NCI-H446 treated with DMSO at 0.1 percent for 48 hours (cell line): ENCODE measurements around the gene DSCAM.
"Not testable (repeated sequence)": the region's sequence is repeated elsewhere in the genome, so short reads cannot be mapped to it uniquely, and the experiment has no call there.

Experiments
- DNase-seq: peaks from one replicate; lab custom pipeline; 2025; lab: John Stamatoyannopoulos, UW

DSCAM gene

DNA sequence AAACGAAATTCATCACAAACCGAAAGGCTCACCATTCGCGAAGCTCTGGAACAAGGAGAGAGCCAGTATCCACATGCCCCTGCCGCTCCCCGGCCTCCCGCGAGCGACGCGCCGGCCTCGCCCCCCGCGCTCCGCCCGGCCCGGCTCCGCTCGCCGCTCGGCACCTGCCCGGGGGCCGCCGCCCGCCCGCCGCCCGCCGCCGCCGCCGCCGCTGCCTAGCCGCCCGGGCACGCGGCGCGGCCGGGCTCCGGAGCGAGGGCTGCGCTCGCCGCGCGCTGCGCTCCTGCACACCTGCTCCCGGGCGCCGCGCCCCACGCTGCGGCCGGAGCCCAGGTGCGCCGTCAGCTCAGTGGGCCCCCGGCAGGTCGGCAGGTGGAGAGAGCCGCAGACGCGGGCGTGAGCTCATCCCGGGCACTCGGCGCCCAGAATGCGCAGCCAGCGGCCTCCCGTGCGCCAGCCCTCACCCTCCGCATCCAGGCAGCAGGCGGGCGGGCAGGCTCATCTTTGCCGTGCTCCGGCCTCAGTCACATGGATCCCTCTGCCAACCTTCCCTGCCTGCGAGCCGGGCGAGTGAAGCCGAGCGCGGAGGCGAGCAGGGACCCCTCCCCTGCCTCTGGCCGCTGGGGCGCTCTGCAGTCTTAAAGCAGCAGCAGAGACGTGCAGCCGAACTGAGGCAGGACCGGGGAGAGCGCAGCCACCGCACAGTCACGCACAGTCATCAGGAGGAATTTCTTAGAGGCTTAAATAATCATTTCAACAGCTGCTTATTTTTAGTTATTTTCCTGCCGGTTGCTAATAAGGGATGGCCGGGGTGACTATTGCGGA is at the start of gene DSCAM:
Gene DSCAM (minus strand): TSS at position 572 of the 825 bp plus-strand sequence. CDS start 497 bp downstream, at position 75.
- no peak for DNase-seq

GRCh38 chr21:40895697-40896096 is 48.7 kb upstream of the DSCAM start:
- not testable (repeated sequence) for DNase-seq

- no peak for DNase-seq
Observed at GRCh38 chr21:40886931-40887330, 40.0 kb upstream of the DSCAM start.

DNA sequence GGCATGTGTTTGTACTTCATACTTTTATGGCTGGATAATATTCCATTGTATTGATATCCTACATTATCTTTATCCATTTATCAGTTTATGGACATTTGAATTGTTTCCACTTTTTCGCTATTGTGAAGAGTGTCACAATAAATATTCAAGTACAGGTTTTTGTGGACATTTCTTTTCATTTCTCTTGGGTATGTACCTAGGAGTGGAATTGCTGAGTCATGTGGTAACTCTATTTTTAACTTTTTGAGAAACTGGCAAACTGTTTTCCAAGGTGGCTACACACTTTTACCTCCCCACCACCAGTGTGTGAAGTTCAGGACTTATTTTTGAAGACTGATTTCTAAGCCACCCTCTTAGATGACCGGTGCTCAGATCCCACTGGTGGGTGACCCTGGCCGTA is 39.0 kb upstream of the DSCAM start:
- DNase-seq = no peak

DNA sequence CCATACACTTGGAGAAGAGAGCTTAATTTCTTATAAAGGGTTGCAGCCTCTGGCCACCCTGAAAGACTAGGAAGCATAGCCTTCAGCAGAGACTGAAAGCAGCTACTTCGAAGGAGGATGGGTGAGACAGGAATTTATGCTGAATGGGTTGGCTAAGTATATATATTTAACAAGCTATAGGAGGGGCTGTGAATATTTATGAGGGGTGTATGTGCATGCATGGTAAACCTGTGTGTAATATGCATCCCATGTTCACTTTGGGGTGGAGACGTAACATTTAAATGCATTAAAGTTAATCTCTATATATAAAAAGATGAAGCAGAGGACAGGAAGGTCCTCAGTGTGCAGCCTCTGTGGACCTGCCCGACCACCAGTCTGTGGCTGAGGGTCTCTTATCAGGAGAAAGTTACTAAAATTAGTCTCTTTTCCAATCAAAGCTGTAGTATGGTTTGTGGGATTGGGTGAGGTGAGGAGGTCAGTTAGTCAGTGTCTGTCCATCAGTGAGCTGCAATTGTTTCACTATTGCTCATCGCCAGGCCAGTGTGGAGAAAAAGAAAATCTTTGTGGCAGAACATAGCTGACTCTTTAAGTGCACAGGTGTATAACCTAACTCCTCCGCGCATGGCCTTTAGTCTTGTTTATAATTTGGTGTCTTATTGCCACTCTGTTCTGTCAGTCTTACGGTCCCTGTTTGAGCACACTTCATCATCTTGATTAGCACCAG is 35.4 kb upstream of the DSCAM start:
- DNase-seq = no peak

GRCh38 chr21:40881767-40882166 is 34.8 kb upstream of the DSCAM start:
- DNase-seq = no peak

- DNase-seq = no peak
Observed at GRCh38 chr21:40871099-40871498, 24.1 kb upstream of the DSCAM start.

DNA sequence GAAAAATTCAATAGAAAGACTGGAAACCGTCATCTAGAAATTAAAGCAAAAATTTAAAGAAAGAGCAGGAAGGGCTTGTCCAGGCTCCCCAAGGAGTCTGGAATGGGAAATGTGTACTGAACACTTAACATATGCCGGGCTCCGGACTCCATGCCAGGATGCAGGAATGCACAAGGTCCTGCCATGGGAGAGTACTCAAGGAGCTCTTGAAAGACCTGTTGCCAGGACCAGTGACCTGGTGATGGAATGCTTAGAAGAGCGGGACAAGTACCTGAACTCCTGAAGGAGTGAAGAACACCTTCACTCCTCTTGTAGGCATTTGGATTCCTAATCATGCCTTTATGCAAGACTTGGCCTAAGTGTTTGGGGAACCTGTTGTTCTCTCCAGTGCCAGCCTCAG is 16.9 kb upstream of the DSCAM start:
- no peak for DNase-seq

DNA sequence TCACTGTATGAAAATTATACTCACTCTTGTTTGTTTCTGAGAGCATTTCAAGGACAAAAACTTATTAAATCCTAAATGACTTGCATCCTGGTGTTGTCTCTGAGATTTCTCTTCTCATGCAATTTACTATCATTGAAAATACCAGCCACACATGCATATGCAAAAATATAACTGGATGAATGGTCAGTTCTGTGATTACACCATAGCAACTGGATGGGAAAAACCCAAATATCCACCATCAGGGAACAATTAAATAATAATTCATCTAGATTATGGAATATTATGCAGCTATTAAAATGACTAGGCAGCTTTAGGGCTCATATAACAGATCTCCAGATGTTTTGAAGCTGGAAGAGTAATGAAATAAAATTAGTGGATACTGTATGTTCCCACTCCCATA is 11.6 kb upstream of the DSCAM start:
- no peak for DNase-seq

DNA sequence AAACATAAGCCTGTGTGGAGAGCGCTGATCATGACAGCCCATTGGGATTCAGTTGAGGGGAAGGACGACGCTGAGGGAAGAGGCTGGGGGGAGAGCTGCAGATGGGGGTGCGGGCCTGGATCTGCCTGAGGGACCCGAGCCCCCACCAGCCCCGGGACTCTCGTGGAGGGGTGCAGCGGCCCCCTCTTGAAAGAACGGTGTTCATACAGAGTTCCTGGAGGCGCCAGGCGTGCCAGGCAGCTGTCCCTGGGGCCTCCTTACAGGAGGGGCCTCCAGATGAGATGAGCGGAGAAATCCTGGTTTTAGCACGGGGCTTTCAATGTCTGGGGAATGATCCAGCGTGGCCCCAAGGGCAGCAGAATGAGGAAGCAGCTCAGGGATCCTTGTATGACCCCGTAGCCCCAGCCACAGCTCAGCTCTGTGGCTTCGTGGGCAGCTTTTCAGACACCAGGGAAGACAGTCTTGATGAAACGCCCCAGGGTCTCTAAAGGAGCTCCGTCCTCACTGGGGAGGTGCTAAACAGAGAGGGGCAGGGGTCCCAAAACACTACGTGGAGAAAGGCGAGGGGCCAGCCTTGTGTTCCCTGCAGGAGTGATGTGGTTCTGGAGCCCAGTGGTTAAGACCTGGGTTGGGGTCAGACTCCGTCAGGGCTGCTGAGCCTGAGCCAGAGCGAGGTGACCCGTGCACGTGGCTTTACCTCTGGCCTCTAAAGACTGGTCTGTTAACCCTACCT is 7.2 kb upstream of the DSCAM start:
- no peak for DNase-seq

GRCh38 chr21:40852563-40852962 is 5.6 kb upstream of the DSCAM start:
- DNase-seq = no peak

- DNase-seq = no peak
Observed at GRCh38 chr21:40851749-40852148, 4.8 kb upstream of the DSCAM start.

GRCh38 chr21:40850071-40850470 is 3.1 kb upstream of the DSCAM start:
- no peak for DNase-seq

- no peak for DNase-seq
Observed at GRCh38 chr21:40847951-40848350, 993 bp upstream of the DSCAM start.

- DNase-seq = no peak
Observed at GRCh38 chr21:40846103-40846502, 855 bp downstream of the DSCAM start.

- DNase-seq = no peak
Observed at GRCh38 chr21:40845441-40845995, 1.4 kb downstream of the DSCAM start.

- no peak for DNase-seq
Observed at GRCh38 chr21:40844935-40845334, 2.0 kb downstream of the DSCAM start.

DNA sequence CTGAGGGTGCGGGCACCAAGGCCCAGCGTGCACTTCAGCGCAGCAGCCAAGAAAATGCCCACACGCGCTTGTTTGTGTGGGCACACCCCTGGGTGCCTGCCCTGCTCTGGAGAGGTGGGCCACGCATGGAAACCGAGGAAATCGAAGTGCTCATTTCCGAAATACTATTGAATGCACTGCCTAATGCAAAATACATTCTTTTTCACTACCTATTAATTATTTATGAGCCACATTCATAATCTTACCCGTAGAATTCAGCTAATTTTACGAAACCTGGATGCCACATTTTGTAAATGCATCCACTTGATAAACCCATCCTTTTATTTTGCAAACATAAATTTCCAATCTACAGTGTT is 4.8 kb downstream of the DSCAM start:
- no peak for DNase-seq

- DNase-seq = peak; percentile 64
Observed at GRCh38 chr21:40841524-40842196, 5.3 kb downstream of the DSCAM start.

DNA sequence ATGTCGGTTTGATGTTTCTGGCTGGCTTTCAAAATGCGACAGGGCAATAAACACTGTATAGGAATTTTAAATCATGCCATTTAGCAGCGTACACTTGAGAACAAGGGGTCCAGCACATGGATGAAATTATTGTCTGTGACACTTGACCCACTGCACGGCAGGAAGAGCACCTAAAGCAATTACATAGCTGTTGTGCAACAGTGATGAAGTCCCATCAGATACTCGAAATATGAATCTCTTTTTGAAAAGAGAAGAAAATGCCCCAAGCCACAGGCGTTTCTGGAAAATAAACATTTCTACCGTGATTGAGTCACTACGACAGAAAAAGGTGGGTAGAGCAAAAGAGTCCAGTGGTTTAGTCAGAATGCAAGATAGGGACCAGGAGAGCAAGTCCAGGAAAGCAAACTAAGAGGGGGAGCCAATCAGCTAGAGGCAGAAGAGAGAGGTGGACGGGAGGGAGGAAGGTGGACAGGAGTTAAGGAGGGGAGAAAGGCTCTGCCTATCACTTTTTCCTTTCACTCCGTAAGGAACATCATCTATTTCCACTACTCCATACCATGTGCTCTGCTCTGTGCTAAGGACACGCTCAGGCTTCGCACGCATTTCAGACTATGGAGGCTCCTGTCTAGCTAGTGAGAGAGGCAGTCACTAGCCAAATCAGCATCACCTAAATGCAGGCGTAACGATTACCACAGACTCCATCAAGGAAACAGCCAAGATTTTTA is 6.4 kb downstream of the DSCAM start:
- DNase-seq = no peak

GRCh38 chr21:40839521-40839920 is 7.4 kb downstream of the DSCAM start:
- DNase-seq = no peak
